Stimulated activated CD4-positive, alpha-beta T cell treated with anti-CD3 and anti-CD28 coated beads, Interleukin-12 subunit alpha, Interleukin-12 subunit beta, amount 100 ng/mL, for 4 hours (primary cell): ENCODE measurements around the gene MYL10.

ENCODE experiments used
- DNase-seq: peaks from one replicate; pipeline ENCODE4 v3.0.0-alpha.2; 2020

MYL10 gene

DNA sequence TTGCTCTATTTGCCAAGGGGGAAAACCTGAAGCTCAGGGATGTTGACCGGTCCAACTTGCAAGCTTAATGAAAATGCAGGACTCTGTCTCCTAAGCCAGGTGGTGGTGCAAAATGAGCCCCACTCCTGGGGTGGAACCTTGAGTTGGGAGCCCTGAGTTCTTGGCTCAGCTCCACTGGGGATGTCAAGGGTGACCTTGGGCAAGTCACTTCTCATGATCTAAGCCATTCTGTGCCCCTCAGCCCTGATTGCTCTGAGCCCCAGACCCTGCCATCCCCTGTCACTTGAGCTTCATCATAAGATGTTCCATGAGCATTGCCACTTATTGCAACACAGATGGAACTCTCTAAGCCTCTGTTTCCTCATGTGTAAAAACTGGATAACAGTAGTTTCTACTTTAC is 33.9 kb downstream of the MYL10 start:
- DNase-seq = no peak

DNA sequence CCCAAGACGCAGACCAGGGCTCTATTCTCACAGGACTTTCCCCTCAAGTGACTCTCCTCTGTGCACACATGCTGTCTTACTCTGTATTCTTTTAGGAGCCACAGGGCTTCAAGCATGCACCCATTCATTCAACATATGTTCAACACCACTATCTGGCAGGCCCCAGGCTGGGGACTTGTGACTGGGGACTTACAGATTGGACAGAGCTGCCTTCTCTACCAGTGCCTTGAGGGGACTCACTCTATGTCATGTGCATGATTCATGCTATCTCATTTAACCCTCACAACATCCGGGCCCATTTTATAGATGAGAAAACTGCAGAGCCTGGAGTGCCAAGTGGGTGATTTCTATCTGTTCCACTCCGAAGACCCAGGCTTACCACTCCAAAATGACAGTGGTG is 34.3 kb downstream of the MYL10 start:
- DNase-seq = no peak

GRCh38 chr7:101593556-101593955 is 35.5 kb downstream of the MYL10 start:
- DNase-seq = no peak

DNA sequence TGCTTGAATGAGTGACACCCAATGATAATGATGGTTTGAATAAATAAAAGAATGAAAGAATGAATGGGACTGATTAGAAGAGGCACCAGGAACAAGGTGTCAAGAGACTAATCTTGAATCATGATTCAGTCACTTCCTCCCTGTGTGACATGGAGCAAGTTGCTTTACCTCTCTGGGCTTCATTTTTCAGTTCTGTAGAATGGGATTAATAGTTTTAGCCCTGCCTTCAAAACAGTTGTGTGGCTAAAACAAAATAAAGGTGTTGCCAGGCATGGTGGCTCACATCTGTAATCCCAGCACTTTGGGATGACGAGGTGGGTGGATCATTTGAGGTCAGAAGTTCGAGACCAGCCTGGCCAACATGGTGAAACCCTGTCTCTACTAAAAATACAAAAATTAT is 37.6 kb downstream of the MYL10 start:
- no peak for DNase-seq

GRCh38 chr7:101590663-101591435 is 38.2 kb downstream of the MYL10 start:
- no peak for DNase-seq

DNA sequence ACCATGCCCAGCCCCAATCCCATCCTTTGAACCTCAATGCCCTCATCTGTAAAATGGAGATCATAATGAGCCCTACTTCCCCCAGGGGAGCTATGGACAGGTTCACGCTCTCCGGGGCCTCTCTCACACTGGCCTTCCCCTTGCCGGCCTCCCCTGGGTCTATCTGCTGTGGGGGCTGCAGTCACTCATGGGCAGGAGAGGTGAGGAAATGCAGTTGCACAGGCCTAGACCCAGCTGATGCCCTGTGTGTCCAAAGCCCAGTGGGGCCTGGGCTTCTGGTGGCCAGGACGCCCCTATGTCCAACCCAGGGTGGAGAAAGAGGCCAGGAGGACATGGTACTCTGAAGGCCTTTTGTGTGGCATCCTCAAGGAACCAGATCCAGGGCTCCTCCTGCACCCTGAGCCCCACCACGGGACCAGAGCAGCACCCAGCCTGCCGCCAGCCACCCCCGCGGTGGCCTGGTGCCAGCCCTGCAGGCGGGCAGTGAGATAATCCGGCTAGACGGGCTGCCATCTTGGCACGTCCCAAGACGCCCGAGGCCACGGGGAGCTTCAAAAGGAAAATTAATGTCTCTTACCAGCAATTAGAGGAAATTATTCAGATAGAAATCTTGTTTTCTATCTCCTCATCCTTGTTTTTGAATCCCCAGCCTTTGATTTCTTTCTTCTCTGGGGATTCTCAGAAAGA is 39.0 kb downstream of the MYL10 start:
- no peak for DNase-seq

DNA sequence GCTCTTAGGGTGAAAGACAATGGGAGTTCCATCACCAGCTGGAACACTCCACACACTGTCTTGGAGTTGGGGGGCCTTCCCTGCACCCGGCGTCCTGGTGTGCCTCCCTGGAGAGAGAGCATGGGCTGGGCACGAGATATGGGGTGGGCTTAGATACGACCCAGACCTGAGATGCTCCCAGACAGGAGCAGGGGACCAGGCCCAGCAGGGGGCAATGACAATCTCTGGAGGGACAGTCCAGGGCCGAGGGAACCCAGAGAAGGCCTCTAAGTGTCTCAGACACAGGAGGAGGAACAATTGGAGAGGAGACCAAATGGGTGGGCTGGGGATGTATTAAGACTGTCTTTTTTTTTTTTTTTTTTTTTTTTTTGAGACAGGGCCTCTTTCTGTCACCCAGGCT is 40.0 kb downstream of the MYL10 start:
- no peak for DNase-seq

DNA sequence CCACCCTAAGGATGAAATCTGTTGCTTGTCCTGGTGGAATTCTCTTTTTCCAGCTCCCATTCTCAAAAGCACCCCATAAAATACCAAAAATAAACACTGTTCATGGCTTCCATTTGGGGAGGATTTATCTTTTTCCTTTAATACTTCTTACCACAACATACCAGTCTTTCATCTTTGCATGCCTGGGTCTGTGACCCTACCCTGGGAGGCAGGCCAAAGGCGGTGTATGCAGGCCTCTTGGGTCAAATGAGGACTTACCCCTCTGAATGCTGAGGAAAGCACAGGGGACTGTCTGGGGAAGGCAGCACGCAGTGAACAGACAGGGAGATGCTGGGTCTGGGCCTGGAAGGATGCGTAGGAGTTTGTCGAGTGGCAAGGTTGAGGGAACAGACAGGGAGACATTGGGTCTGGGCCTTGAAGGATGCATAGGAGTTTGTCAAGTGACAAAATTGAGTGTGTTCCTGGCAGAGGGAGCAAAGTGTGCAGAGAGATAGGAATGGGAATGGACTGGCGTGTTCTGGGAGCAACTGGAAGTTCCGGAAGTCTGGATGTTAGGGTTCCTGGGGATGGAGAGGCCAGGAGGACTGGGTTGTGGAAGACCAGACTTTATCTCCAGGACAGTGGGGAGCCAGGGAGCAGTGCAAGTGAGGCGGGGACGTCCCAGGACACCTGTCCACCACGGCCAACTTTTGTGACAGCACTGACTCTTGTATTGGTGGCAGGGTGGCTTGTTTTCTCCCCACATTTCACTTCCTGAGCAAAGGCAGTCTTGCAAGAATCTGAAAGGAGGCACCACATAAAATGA is 40.8 kb downstream of the MYL10 start:
- no peak for DNase-seq

DNA sequence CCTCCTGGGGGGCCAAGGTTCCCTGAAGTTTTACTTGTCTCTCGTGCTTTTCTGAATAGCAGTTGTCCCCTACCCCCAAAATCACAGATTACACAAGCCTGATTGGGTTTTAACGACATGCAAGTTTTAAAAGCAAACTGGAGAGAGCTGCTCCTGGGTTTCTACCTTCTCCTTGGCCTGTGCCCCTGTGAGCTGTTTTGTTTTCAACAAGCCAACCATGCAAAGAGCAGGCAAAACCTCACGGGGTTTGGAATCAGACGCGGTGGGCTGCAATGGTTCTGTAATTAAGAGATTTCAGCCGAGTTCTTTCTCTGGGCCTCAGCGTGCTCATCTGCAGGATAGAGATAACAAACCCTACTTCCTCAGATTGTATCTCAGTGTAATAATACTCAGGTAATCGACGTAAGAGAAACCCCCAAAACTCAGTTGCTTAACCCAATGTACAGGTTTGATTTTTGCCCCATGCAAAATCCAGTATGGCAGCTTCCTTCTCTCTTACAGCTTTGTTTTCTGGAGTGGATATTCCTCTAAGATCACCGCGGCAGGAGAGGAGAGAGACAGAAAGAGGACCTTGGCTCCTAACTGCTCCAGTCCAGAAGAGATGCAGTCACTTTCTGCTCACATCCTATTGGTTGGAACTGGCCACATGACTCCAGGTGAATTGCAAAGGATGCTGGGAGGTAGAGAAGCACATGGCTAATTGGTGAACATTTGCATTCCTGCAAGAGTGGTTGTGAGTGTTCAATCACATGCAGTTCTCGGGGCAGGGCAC is 42.0 kb downstream of the MYL10 start:
- DNase-seq = no peak

DNA sequence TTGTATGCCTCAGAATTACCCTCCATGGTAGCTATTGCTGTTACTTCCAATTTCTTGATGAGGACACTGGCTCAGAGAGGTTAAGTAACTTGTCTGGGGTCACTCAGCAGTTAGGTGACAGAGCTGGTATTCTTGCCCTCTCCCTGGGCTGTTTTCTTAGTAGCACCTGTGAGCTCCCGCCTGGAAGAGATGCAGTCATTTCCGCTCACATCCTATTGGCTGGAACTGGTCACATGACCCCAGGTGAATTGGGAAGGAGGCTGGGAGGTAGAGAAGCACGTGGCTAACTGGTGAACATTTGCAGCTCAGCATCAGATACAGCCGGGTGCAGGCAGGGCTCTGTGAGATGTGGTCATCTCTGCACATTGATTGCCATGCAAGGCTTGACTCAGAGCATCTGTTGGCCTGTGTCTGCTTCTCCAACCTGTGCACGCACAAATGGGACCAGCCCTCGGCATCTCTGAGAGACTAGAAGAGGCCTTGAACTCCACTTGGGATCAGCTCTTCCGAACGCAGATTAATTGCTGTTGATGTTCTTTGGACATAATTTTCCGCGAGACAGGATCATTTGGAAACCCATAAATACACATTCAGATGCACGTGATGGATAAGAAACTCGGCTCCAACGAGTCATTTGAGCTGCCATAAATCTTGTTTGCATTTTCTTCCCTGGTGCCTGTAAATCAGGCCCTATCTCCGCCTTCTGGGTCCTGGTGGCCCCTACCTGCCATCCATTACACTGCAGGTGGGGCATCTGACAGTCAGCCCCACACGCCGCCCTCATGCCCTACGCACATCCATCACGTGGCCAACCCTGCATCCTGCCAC is 42.8 kb downstream of the MYL10 start:
- no peak for DNase-seq

GRCh38 chr7:101582971-101583370 is 46.1 kb downstream of the MYL10 start:
- DNase-seq = no peak

DNA sequence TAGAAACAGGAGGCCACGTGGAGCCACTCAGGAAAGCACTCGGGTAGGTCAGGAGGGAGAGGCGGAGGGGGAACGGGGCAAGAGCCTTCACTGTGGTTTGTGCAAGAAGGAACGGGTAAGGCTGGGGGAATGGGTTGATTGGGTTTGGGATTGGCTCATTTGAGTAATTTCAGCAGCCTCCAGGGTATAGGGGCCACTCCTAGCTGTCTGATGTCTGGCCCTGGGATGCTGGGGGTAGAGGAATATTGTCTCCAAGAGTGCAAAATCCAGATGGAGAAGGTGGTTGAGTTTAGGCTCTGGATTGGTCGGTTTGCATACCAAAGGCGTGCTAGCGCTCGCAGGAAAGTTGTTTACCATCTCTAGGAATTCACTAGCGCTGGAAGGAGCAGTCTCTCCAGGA is 47.2 kb downstream of the MYL10 start:
- DNase-seq = no peak

DNA sequence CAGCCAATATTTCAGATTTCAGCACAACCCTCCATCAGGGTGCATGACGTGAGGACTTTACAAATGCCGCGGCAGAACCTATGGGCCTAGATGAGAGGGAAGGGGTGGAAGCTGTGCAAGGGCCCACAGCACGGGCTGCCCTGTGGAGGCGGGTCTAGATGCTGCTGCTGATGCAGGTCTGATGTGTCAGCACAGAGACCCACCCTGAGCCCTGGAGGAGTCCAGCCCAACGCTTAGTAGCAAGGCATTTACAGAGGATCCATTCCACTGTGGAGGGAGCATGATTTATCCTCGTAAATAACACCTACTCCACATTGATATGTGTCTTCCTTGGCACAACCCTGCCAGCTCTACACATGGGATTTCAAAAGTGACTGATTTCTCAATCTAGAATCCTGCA is 48.5 kb downstream of the MYL10 start:
- no peak for DNase-seq

DNA sequence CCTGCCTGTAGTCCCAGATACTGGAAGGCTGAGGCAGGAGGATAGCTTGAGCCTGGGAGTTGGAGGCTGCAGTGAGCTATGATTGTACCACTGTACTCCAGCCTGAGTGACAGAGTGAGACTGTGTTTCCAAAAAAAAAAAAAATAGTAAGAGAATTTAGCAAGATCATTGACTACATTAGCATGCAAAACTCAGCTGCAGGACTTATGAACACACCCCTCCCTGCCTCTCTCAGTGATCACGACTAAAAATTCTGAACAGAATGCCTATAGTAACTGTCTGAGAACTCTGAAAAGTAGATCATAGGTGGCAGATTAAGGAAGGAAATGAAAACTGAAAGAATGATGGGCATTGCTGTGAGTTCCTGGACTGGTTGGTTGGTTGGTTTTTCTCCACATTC is 50.5 kb downstream of the MYL10 start:
- no peak for DNase-seq

- DNase-seq = no peak
Measured at GRCh38 chr7:101576998-101577397, 52.1 kb downstream of the MYL10 start.

DNA sequence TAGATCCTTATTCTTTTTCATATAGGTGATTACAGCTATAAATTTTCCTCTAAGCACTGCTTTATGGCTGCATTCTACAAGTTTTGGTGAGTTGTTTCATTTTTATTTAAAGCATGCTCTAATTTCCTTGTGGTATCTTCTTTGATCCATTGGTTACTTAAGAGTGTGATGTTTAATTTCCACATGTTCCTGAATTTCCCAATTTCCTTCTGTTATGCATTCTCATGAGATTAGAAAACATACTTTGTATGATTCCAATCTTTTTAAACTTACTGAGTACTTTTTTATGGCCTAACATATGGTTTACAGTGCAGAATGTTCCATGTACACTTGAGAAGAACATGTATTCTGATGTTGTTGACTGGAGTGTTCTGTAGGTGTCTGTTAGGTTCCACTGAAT is 53.4 kb downstream of the MYL10 start:
- no peak for DNase-seq

DNA sequence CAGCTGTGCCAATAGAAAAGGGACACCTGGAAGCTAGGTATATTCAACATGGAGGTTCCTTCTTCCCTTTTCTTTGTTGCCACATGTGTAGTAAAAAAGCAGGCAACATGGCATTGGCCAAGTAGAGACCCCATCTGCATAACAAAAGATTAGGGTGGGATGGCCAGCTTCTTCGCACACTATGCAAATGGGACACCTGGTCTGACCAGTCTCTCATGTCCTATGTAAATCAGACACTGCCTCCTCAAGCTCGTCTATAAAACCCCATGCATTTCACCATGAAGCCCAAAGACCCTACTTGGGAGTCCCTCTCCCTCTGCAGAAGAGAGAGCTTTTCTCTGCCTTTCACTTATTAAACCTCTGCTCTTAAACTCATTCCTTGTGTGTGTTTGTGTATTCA is 53.9 kb downstream of the MYL10 start:
- no peak for DNase-seq

GRCh38 chr7:101572156-101572555 is 56.9 kb downstream of the MYL10 start:
- DNase-seq = no peak

DNA sequence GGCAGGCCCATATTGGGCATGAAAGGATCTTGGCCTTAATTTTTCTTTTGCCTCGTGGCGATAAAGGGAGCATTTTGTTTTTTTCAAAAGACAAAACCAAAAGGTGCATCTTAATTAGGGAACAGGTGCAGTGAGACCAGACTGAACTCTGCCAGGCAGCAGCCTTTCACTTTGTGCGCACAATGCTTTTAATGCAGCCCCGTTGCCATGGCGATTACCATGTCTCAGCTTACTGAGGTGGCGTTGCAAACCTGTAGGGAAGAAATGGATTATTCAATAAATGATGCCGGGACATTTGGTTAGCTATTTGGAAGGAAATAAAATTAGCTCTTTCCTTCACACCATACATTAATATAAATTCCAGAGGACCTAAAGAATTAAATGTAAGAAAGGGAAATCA is 61.9 kb downstream of the MYL10 start:
- DNase-seq = no peak

DNA sequence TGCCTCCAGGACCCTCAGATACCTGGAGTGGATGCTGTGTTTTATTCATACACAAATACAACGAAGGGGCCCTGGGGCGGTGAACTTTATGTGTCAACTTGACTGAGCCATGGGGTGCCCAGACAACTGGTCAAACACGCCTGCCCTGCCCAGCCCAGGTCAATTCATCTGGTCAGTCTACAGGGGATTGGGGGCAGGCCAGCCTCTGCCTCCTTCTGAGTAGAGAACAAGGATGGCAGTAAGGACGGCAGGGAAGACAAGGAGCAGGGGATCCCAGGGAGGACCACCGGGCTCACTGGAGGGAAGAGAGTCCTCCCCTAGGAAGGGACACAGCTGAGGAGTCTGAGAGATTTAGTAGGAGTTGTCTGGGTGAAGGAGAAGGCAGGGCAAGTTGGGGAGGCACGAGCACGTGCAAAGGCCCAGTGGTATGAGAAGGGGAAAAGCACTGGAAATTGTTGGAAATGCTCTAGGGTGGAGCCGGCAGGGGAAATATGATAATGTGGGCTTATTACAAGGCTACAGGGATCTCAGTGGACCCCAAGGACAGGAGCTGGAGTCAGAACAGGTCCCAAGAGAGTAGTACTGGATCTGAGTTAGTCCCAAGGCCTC is 63.4 kb downstream of the MYL10 start:
- no peak for DNase-seq

GRCh38 chr7:101564778-101565211 is 64.3 kb downstream of the MYL10 start:
- DNase-seq = no peak
